NCI-H510A treated with DMSO at 0.1 percent for 48 hours (cell line): Measurements from ENCODE around the gene ZSWIM6.

Experiments
- DNase-seq: peaks from one replicate; lab custom pipeline; 2025; lab: John Stamatoyannopoulos, UW

The ZSWIM6 gene

GRCh38 chr5:61441742-61442141 lies 109.7 kb downstream of the ZSWIM6 start:
- no peak for DNase-seq

GRCh38 chr5:61447780-61448495 lies 115.9 kb downstream of the ZSWIM6 start:
- no peak for DNase-seq

DNA sequence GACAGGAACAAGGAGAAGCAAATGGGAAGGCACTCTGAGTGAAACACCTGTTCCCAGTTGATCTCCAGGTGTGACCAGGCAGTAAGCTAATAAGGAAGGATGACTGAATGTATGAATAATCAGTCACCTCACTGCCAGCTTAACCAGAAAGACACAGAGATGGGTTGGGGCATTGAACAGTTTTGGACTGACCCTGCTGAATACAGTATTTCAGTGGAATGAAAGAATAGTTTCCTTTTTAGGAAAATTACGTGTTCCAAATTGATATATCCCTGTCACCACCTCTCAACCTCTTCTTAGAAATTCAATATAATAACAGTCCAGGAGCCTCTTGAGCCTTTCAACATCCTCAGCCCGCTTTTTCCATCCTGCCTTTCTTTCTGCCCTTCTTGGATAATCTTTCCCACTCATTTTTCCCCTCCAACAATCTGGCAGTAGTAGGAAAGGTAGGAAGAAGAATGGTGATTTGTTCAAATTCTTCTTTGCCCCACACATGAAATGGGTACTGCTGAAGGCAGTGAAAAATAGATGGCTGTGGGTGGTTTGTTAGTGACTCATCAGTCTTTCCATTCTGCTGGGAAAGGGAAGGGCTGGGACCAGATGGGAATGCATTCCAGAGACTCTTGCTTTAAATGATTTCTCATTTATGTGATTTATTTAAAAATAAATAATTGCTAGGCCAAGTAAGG lies 117.9 kb downstream of the ZSWIM6 start:
- no peak for DNase-seq

- DNase-seq: peak; percentile 30
Measured at GRCh38 chr5:61450493-61451279, 118.6 kb downstream of the ZSWIM6 start.

DNA sequence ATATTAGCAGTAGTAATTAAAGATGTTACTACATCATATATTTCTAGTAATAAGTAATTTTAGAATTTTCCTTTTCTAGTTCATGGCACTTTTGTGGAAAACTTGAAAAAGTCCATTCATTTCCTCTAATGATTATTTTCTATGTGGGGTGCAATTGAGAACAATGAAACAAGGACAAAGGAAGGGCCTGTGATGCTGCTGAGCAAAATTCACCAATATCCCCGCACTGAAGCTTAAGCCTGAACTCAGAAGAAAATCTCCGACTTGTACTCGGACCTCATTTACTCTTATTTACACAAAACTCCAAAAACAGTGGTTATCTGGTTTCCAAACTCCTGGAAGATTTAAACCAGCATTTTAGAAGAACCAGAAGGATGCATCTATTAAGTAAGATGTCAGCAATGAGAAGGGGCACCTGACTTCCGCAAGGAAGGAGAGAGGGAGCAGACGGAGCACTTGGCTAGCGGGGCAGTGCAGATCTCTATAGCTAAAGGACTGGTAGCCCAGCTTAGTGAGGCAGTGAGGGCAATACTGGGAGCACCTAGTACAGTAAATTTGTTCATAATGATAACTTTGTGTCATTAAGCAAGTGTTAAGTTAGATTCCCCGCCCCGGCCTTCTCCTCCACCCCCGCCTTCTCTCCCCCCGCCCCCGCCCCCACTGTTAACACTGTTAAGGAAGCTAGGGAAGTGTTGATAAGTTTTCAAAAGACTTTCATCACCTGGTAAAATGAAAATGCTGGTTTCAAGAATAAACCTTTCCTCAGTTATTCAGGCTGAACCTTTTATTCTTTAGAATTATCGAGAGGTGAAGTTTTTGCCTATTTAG lies 123.3 kb downstream of the ZSWIM6 start:
- DNase-seq: no peak

DNA sequence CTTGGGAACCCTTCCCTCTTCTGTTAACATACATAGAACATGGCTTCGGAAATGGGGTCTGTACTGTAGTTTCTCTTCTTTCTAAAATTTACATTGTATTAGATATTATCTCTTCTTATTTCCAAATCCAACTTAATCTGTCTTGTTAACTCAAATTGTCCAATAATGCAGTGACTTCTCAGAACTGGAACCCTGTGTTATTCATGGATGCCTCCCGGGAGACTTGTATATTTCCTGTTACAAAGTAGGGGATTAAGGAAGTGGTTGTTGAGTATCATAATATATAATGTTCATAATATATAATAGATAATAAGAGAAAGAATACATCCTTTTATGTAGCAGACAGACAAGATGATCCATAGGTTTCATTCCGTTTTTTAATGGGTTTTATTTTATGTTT lies 128.4 kb downstream of the ZSWIM6 start:
- no peak for DNase-seq

DNA sequence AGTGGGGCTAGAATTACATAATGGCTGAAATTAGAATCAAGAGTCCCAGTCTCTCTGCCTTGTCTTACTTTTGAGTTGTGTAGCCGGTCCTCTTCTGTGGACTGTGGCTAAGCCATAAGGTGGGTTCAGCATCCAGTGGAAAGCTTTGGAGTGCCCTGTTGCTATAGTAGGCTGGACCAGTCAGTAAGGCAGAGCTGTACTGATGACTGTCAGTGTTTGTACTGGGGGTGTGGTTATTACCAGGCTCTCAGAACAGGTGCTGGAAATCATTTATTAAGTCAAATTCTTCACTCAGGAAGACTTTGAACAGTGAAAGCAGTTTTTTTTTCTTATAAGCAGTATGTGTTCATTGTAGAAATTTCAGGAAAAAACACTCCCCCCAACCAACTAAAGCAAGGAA lies 129.4 kb downstream of the ZSWIM6 start:
- DNase-seq: no peak

DNA sequence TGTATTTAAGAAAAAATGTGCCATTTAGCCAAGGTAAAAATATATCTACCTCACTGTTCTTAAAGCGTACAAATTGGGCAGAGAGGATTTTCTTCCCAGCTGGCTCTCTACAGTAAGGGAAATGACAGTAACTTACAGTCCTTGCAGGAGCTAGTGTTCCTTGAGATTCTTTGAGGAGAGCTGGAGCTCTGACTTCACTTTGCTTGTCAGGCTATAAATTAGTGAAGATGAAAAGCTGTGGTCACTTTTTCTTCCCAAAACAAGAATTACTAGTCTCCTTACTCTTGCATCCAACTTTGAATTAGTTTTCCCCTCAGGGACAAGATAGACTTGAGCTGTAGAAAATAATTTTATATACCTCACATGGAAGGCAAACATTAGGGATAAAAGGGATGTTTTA lies 129.9 kb downstream of the ZSWIM6 start:
- DNase-seq: no peak

DNA sequence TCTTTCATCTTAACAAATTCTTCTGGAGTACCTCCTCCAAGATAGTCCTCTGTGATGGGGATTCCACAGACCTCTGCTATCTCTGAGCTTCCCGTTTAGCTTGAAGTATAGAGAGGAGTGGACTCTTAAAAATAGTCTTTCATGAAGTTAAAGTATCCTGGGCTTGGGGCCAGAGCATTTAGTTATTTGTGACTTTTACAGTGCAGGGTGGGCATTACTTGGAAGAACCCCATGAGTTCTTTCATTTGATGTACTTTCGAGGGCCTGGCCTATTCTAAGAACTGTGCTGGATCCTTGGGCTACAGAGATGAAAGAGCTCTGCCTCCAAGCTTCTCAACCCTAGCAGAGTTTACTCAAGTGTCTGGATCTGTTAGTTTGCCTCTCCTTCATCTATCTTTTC lies 131.5 kb downstream of the ZSWIM6 start:
- no peak for DNase-seq

DNA sequence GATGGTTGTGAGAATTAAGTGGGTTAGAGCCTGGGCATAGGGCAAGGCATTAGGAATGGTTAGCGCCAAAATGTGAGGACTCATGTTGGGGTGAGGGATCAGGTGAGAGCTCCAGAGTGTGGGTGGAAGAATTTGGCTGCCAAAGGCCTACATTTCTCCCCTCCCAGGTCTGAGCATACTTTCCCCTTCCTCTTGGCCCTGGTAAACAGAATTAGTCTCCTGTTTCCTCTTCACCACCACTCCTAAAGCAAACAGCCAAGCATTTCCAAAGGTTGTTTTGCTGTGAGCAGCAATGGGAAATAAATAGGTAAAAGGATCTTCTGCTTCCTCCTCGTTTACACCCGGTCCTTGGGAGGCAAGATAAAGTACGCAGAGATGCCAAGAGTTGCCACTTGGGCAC lies 132.5 kb downstream of the ZSWIM6 start:
- DNase-seq: peak; percentile 11

- no peak for DNase-seq
Measured at GRCh38 chr5:61465066-61465465, 133.0 kb downstream of the ZSWIM6 start.

- DNase-seq: no peak
Measured at GRCh38 chr5:61465496-61465895, 133.4 kb downstream of the ZSWIM6 start.

DNA sequence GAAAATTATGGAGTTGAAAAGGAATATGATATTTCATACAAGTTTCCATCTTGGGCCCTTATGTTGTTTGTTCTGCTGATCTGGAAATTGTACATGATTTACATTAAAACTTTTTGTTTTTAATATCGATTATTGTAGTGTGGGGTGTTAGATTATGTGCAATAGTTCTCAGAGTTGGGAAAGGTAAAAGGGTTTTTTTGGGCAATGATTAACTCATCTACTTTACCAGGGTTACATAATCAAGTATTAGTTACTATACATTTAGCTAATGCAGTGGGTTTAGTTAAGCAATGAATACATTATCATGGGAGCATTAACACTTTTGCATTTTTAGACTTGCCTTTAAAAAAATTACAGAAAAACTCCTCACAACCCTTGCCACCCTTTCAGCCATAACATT lies 134.0 kb downstream of the ZSWIM6 start:
- no peak for DNase-seq

DNA sequence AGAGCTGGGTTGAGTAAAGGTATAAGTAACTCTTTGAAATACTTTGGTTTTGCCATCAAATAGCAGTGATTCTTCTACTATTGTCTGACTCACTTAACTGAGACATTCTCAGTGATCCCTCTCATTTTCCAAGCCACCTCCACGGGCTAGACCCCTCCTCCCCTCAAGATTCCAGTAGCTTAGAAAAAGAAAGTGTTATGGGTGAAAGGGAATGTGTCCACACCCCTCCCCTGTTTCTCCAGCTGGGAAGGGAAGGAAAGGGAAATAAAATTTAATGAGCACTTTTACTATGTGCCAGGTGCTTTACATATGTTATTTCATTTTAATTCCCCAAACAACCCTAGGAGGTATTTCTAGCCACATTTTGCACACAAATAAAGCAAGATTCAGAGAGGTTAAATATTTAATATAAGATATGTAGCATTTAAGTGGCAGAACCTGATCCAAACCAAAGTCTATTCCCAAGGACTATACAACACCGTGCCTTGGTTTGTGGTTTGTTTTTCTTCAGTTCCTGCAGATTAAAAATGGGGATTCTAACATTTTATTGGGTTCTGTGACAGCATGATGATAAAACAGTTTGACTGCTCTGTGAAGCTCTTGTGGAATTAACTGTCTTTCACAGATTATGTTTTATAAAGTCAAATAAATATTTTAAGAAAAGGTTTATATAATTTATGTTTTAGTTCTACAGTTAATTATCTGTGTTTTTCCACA lies 135.9 kb downstream of the ZSWIM6 start:
- DNase-seq: no peak

GRCh38 chr5:61468483-61468865 lies 136.4 kb downstream of the ZSWIM6 start:
- DNase-seq: no peak

GRCh38 chr5:61471352-61471751 lies 139.3 kb downstream of the ZSWIM6 start:
- DNase-seq: no peak

- DNase-seq: no peak
Measured at GRCh38 chr5:61472172-61472958, 140.3 kb downstream of the ZSWIM6 start.

DNA sequence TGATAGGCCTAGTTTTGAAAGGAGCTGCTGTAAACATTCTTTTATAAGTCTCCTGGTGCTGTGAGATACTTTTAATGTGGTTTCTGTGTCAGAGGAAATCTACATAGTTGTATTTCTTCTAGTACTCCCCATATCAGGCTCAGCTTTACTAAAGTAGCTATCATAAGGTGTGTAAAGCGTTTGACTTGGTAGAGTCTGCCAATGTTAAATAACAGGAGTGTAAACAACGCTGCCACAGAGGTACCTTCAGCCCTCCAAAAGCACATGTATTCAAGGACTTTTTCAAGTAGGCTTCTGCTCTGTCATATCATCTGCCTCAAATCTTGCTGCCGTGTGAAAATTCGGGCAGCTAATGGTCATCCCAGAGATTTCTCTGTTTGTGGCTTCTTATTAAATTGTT lies 142.7 kb downstream of the ZSWIM6 start:
- no peak for DNase-seq

- DNase-seq: no peak
Measured at GRCh38 chr5:61477788-61478187, 145.7 kb downstream of the ZSWIM6 start.

- DNase-seq: no peak
Measured at GRCh38 chr5:61479850-61480614, 148.0 kb downstream of the ZSWIM6 start.
